GM15510 (cell line): Measurements from ENCODE around the gene MSX1.

Source experiments
- POLR2A ChIP-seq: IDR thresholded peaks from 3 replicates; pipeline ENCODE4 v1.6.1; 2011; ENCODE audit warnings: borderline replicate concordance; ENCODE audit not compliant: insufficient read length; ENCODE audit errors: extremely low read depth

The MSX1 gene

DNA sequence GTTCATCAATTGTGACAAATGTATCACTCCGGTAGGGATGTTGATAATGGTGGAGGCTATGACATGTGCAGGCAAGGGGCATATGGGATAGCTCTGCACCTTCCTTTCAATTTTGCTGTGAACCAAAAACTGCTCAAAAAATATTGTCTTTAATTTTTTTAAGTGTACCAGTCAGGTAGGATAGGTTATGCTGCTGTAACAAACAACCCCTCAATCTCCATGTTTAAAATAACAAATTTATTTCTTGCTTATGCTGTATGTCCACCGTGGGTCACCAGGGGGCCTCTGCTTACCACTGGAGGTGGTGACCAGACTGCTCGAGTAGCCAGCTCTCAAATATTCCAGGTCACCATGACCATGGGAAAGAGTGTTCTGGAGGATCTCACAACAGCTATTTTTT lies 23.4 kb upstream of the MSX1 start:
- no peak for TF ChIP-seq POLR2A

DNA sequence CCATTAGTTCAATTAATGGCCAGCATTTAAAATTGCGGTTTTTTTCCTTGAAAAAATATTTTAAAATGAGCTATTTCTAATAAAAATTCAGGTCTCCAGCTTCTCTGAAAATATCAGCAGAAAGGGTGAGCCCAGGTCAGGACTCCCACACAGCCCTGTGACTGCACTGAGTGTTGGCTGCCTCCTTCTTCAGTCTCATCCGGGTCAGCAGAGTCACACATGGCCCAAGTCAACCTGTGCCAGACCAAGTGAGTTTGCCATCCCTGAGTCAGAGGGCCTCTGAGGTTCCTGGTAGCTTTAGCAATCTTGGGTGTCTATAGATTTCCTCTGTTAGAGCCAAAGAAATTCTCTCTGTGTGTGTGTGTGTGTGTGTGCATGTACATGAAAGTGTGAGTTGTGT lies 22.1 kb upstream of the MSX1 start:
- no peak for TF ChIP-seq POLR2A

DNA sequence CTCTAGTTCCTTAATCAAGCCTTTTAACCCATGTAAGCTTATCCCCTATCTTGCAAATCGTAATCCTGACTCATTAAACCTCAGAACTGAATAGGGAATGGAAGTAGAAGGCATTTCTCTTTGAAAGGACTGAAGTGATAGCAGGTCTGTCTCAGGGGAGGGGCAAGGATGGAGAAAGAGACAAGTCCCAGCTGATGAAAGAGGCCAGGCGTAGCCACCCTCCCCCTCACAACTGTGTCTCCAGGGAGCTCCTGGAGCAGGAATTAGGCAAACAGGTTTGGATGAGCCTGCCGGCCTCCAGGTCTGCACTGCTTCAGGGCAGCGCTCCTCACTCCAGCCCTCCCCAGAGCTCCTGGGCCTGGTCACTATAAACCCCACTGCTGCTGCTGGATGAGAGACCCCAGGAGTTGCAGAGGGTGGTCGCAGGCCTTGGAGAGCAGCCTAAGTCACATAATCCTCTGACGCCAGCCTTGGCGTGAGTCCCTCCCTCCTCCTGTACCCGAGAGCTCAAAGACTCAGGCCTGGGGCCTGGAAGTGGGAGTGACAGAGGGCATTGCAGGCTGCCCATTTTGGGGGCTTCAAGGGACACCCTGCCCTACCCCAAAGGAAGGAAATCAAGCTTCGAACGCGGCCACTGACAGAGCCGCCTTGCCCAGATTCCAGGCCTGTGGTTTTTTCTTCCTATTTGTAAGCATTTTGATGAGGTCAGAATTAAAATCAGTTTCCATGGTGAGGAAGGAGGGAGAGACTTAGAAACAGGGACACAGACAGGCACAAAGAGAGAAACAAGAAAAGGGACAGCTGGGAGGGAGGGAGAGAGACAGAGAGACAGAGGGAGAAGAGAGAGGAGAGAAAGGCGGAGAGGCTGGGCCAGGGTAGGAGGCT lies 21.2 kb upstream of the MSX1 start:
- no peak for TF ChIP-seq POLR2A

DNA sequence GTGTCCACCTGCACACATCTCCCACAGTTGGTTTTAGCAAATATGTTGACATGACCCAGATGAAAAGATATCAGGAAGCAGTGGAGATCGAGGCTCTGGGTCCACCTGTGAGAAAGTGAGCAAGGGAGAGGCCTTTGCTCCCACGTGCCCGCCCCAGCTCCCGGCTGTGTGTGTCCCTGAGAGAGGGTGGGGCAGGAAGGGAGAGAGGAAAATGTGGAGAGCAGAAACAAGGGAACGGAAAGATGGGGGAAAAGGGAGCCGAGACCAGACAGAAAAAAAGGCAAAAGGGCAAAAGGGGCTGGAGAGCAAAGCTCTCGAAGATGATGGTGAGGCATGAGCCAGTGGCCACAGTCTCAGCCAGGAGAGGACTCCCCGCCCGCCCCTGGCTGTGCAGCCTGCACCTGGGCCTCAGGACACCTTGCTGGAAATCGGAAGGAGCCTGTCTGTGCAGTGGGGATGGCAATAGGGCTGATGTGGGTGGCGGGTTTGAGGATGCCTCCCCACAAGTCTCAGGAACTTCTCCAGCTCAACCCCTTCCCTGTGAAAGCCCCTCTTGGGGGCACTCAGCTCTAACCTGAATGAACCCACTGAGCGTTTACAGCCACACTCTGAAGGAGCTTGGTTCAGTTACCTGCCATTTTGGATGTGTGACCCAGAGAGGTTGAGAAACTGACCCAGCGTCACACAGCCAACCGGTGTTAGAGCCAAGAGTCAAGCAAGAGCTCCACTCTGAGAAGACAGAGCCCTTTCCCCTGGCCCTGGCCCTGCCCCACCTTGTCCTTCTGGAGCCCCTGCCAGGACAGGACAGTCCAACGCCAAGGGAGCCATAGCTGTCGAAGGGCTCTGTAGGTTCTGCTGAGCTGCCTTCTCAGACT lies 20.3 kb upstream of the MSX1 start:
- no peak for TF ChIP-seq POLR2A

DNA sequence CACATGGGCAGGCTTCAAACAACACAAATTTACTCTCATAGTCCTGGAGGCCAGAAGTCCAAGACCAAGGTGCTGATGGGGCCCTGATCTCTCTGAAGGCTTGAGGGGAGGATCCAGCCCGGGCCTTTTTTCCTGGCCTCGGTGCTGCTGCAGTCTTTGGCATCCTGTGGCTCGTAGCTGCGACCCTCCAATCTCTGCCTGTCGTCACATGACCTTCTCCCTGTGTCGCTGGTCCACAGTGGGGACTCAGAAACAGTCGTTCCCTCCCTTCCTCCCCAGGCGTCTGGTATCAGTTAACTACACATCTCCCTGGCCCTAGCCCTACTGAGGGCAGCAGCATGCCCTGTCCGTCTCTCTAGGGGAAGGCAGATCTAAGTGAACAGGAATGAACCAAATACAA lies 19.1 kb upstream of the MSX1 start:
- no peak for TF ChIP-seq POLR2A

DNA sequence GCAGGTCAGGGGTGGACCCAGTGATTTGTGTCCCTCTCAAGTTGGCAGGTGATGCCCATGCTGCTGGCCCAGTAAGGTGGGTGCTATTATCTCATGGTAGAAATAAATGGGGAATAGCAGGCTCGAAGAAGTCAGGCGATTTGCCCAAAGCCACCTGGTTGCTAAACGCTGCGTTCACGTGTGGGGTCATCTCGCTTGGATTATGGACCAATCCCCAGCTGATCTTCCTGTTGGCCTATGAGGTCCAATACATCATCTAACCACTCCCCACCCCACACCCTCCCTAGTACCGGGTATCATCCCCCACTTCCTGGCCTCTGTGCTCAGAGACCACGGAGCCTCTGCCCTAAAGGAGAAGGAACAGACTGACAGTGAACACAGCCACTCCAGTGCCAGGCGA lies 18.3 kb upstream of the MSX1 start:
- no peak for TF ChIP-seq POLR2A

DNA sequence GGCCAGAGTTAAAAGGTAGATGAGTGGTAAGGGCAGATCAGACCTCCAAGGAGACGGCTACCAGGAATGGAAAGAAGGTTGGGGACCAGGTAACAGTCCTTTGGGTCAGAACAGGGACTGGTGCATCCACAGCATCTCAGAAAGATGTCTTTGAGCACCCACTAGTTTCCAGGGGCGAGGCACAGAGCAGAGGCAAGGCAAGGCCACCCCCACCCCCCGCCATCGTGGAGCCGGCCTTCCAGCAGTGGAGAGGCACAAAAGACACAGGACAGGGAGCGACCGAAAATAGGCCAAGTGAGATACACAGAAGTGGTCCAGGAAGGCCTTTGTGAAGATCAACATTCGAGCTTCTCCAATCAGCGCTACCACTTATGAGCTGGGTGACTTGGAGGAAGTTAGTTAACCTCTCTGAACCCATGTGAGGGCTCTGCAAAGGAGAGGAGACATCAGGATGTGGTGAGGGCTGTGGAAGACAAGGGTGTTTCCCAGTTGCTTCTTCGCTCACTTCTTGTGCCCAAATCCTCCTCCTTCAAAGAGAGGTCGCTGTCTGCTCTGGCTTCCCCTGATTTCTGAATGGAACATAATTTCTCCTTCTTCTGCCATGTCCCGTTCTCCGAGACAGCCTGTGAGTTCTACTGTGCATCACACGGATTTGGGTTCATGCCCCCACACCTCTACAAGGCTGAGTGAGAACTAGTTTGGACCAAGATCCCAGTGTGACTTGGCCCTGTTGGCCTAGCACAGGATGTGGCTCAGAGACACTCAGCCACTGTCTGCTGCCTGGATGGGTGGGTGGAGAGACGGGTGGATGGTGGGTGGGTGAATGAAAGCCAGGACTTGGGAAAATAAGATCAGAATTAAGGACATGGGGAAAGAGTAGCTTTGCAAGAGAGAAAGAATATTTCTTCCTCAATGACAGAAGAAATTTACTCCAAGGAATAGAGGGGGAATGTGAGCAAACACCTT lies 16.7 kb upstream of the MSX1 start:
- TF ChIP-seq POLR2A = no peak

DNA sequence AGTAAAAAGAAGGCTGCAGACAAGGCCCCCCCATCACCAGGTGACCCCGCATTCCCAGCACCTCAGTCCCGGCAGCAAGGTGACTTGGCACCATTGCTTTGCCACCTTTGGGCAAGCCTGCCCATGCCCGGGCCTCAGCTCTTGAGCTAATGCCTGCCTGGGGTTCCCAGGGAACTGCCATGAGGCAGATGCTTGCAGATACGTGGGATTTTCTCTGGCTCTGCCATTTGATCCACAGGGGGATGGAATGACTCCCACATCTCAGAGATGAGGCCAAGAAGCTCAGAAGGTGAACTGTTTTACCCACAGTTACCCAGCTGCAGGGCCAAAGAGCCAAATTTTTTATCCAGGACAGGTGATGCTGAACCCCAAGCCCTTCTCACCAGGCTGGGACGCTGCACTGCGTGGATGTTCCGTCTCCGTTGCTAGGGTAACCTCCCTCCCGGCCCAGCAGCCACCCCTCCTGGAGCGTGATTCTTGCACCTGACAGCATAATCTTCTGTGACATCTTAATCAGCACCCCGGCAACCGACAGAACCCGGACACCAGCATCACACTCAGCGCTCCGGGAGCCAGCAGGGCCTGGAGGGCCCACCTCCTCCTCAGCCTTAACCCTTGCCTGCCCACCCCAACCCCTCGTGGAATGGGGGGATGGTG lies 15.7 kb upstream of the MSX1 start:
- TF ChIP-seq POLR2A = no peak

DNA sequence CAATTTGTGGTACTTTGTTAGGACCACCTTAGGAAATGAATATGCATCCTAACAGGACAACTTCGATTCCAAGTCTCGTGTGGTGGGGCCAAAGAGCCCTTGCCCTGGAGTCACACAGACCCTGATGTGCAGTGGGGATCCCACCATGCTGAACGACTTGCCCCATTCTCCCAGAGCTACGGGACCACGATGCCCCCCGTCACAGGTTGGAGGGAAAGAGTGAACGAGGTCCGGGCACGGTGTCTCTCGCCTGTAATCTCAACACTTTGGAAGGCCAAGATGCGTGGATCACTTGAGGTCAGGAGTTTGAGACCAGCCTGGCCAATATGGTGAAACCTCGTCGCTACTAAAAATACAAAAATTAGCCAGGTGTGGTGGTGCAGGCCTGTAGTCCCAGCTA lies 14.4 kb upstream of the MSX1 start:
- TF ChIP-seq POLR2A = no peak

DNA sequence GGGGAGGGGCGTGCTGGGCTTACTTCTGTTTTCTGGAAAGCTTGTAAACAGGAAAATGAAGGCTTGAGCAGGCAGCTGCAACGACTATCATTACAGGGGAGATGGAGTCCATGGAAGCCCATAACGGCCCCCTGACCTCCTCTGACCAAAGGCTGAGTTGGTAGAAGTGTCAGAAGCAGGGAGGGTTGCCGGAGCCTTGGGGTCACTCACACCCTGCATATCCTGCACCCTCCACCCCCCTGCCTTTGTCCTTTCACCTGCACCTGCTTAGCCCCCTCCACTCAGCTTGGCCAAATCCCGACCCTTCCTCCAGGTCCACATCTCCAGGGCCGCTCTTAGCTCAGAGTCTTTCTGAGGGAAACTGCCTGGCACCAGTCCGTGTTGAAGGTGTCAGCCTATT lies 12.5 kb upstream of the MSX1 start:
- TF ChIP-seq POLR2A = no peak

DNA sequence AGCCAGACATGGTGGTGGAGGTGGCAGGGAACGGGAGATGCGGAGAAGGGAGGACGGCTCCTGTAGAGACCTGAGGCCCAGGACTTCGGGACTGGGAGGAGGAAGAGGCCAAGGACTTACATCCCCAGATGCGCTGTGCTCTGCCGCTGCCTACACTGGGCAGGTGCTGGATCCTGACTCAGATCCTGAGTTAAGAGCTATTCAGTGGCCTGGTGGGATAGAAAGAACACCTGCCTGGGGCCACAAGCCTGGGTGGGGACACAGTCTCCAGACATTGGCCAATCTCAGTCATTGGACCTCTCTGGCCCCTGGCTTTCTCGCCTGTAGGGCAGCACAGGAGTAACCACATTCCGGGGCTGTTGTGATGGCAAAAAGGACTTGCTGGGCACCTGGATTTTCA lies 10.9 kb upstream of the MSX1 start:
- TF ChIP-seq POLR2A = no peak

DNA sequence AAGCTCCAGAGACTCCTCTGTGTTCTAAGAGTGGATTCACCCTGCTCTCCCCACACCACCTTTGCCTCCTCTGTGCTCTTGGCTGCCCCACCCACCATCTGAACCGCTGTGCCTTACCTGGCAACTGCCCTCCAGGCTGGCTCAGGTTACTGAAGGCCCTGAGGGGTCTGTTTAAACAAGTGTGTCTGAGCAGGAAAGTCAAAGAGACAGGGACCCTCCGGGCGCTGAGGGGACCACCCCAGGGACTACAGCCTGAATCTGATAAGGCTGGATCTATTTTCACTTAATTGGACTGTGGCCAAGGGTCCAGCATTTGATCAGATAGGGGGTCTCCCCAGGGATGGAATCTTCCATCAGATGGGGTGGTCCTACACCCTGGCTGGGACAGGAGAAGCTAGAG lies 10.4 kb upstream of the MSX1 start:
- no peak for TF ChIP-seq POLR2A

DNA sequence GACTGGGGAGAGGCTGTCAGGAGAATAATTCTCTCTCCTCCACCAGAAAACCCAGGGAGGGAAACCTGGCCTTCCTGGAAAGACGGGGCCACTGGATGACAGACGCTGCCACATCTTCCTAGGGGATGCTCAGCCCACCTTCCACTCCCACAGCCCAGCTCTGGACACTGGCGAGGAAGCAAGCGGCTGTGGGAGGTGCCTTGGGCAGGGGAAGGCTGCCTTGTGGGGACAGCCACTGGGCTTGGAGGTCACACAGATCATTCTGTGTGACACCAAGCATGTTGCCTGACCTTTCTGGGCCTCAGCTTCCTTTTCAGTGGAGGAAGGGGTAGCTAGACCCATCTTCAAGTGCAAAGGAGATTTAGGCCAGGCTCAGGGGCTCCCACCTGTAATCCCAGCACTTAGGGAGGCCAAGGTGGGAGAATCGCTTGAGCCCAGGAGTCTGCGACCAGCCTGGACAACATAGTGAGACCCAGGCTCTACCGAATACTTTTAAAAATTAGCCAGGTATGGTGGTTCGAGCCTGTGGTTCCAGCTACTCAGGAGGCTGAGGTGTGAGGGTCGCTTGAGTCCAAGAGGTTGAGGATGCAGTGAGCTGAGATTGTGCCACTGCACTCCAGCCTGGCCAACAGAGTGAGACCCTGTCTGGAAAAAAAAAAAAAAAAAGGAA lies 9.8 kb upstream of the MSX1 start:
- TF ChIP-seq POLR2A = no peak

DNA sequence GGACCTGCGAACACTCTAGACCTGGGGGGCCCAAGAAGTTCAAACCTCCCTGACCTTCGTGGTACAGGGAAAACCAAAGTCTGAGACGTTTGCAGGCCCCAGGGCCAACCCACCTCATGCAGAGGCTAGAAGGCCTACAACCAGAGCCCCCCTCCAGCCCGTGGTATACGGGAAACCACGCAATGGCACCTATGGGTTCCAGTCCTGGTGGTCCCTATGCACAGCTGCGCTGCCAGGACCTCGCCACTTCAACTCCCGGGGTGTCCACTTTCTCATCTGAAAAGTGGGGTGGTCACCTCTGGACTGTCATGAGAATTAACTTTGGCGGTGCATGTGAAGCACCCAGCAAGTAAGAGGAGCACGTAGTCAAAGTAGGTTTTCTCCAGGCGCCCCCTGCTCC lies 8.4 kb upstream of the MSX1 start:
- TF ChIP-seq POLR2A = no peak
